Loucy (cell line): ENCODE results near the gene MAP3K20.

Source experiments
- H2AFZ ChIP-seq: fragments of 200-600 bp; sonication (generic); 2 replicates; pipeline ENCODE4 v1.6.0; 2016; ENCODE audit warnings: antibody characterized with exemption, mild to moderate bottlenecking, low read length, moderate library complexity
- H3F3A ChIP-seq: fragments of 200-600 bp; 2 replicates; pipeline ENCODE4 v1.6.0; 2016; ENCODE audit warnings: antibody characterized with exemption, low read depth, mild to moderate bottlenecking
- H3K27me3 ChIP-seq: fragments of 200-600 bp; sonication (generic); 2 replicates; pipeline ENCODE4 v1.6.1; 2014; ENCODE audit warnings: low read length, mild to moderate bottlenecking; ENCODE audit not compliant: insufficient read depth, poor library complexity, severe bottlenecking
- H3K36me3 ChIP-seq: fragments of 200-600 bp; sonication (generic); 2 replicates; pipeline ENCODE4 v1.6.1; 2016; ENCODE audit warnings: low read length; ENCODE audit not compliant: insufficient read depth
- H3K4me1 ChIP-seq: fragments of 200-600 bp; sonication (generic); 2 replicates; pipeline ENCODE4 v1.5.1; 2014; ENCODE audit warnings: low read length, mild to moderate bottlenecking; ENCODE audit not compliant: insufficient read depth, poor library complexity, severe bottlenecking
- H3K4me2 ChIP-seq: fragments of 200-600 bp; sonication (generic); 2 replicates; pipeline ENCODE4 v1.6.0; 2014; ENCODE audit warnings: antibody characterized with exemption, low read length, low read depth, mild to moderate bottlenecking; ENCODE audit not compliant: poor library complexity, severe bottlenecking
- H3K4me3 ChIP-seq: fragments of 200-600 bp; sonication (generic); 2 replicates; pipeline ENCODE4 v1.5.1; 2014; ENCODE audit warnings: low read length, mild to moderate bottlenecking, mixed read lengths; ENCODE audit not compliant: poor library complexity, severe bottlenecking
- H3K79me2 ChIP-seq: fragments of 200-600 bp; sonication (generic); 2 replicates; pipeline ENCODE4 v1.6.1; 2014; ENCODE audit warnings: low read length; ENCODE audit not compliant: insufficient read depth
- H3K9ac ChIP-seq: fragments of 200-600 bp; sonication (generic); 2 replicates; pipeline ENCODE4 v1.6.0; 2014; ENCODE audit warnings: mild to moderate bottlenecking, low read depth, low read length, moderate library complexity; ENCODE audit not compliant: poor library complexity, severe bottlenecking
- H3K9me2 ChIP-seq: fragments of 200-600 bp; sonication (generic); replicated peaks from 2 replicates; pipeline ENCODE4 v1.6.1; 2016; ENCODE audit warnings: low read depth, low read length, mixed read lengths
- H3K9me3 ChIP-seq: fragments of 200-600 bp; sonication (generic); 2 replicates; pipeline ENCODE4 v1.6.1; 2014; ENCODE audit warnings: mild to moderate bottlenecking, antibody characterized with exemption, low read length, low read depth; ENCODE audit not compliant: insufficient read depth
- H4K20me1 ChIP-seq: fragments of 200-600 bp; sonication (generic); 2 replicates; pipeline ENCODE4 v1.6.0; 2014; ENCODE audit warnings: antibody characterized with exemption, low read length, mild to moderate bottlenecking; ENCODE audit not compliant: insufficient read depth, poor library complexity, severe bottlenecking
- CTCF ChIP-seq: fragments of 200-600 bp; sonication (generic); conservative IDR thresholded peaks from 2 replicates; pipeline ENCODE4 v1.5.1; 2014; ENCODE audit warnings: mild to moderate bottlenecking, antibody characterized with exemption, low read length
- EZH2phosphoT487 ChIP-seq: fragments of 200-600 bp; IDR thresholded peaks from 2 replicates; pipeline ENCODE4 v1.6.1; 2018; ENCODE audit warnings: antibody characterized with exemption, mild to moderate bottlenecking, moderate library complexity, borderline replicate concordance

MAP3K20 gene

GRCh38 chr2:173290518-173290917, 214.9 kb downstream of the MAP3K20 start:
- TF ChIP-seq CTCF (no peak), EZH2phosphoT487 (no peak)
- no peak overlapping the region for H2AFZ ChIP-seq
- H3K36me3 ChIP-seq: no peaks in the 10 kb centered on the region
- no peaks in the 10 kb centered on the region for H3K9me3 ChIP-seq
- no peaks in the 10 kb centered on the region for H3F3A ChIP-seq
- H4K20me1 ChIP-seq: no peaks in the 10 kb centered on the region
- H3K79me2 ChIP-seq: no peaks in the 10 kb centered on the region
- H3K9me2 ChIP-seq: no peaks in the 10 kb centered on the region
- H3K4me3 ChIP-seq: no peak overlapping the region
- no peaks in the 10 kb centered on the region for H3K27me3 ChIP-seq
- H3K4me2 ChIP-seq: no peak overlapping the region
- peaks cover 12% of the 10 kb centered on the region for H3K4me1 ChIP-seq
- no peak overlapping the region for H3K9ac ChIP-seq

GRCh38 chr2:173291412-173291811, 215.8 kb downstream of the MAP3K20 start:
- TF ChIP-seq EZH2phosphoT487 (no peak), CTCF (no peak)
- Histone ChIP-seq H3F3A (no peaks in the 10 kb centered on the region), H3K9me3 (no peaks in the 10 kb centered on the region), H3K4me2 (no peak overlapping the region), H3K9ac (no peak overlapping the region), H4K20me1 (no peaks in the 10 kb centered on the region), H3K9me2 (no peaks in the 10 kb centered on the region), H2AFZ (no peak overlapping the region), H3K4me1 (peaks cover 10% of the 10 kb centered on the region), H3K36me3 (no peaks in the 10 kb centered on the region), H3K79me2 (no peaks in the 10 kb centered on the region), H3K27me3 (no peaks in the 10 kb centered on the region), H3K4me3 (no peak overlapping the region)

GRCh38 chr2:173296235-173296634, 220.6 kb downstream of the MAP3K20 start:
- Histone ChIP-seq H3K4me1 (no peaks in the 10 kb centered on the region), H3K4me3 (no peak overlapping the region), H3K36me3 (no peaks in the 10 kb centered on the region), H3K9me3 (peaks cover 23% of the 10 kb centered on the region; the same call in 1 of the 2 replicates), H3K9me2 (no peaks in the 10 kb centered on the region), H3K27me3 (peaks cover 7% of the 10 kb centered on the region), H2AFZ (no peak overlapping the region), H3K9ac (no peak overlapping the region), H4K20me1 (no peaks in the 10 kb centered on the region), H3F3A (no peaks in the 10 kb centered on the region), H3K4me2 (no peak overlapping the region), H3K79me2 (no peaks in the 10 kb centered on the region)
- TF ChIP-seq EZH2phosphoT487 (no peak), CTCF (no peak)
